ENCODE results near the gene PLSCR5.

PLSCR5 gene

DNA sequence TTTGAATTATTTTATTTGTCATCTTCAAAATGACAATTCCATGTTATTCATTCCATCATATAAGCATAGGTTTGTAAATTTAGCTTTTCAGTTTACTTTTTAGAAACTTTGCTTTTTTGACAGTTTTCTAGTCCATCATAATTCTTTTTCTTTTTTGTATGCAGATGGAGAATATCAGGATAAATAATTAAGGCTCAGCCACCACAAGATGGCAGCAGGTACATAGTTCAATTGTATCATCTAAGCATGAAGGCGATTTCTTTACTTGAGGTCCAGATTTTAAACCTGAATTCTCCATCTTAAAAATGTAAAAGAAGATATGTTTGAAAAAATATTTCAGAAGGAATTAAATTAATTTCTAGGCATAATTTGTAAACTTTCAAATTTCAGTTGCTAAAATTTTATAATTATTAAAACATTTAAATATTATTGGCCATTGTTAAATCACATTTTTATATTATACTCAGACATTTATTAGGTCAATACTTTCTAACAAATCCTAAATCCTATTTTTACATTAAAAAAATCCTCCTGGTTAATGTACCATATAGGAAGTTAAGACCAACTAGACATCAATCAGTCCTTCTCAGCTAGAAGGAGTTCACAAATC is 15.1 kb downstream of the PLSCR5 start:
- peak; percentile 40 for DNase-seq

GRCh38 chr3:146585156-146585555 is 20.0 kb downstream of the PLSCR5 start:
- Histone ChIP-seq H3K36me3 (ENCODE audit: insufficient read depth, low read length) (no peaks in the 10 kb centered on the region), H3K4me2 (ENCODE audit: insufficient read depth, low read length) (no peak overlapping the region), H3K27me3 (ENCODE audit: insufficient read depth, low read length, poor library complexity) (no peaks in the 10 kb centered on the region), H4K20me1 (ENCODE audit: insufficient read depth, low read length) (no peaks in the 10 kb centered on the region), H3K4me3 (ENCODE audit: low read depth in 1 of 2, low read length in 2 of 2) (no peak overlapping the region), H3K4me1 (ENCODE audit: insufficient read depth, low read length) (no peaks in the 10 kb centered on the region), H3K27ac (ENCODE audit: low read length) (no peak overlapping the region), H3K9ac (ENCODE audit: low read depth, low read length) (no peak overlapping the region), H2AFZ (ENCODE audit: low read depth, low read length) (no peak overlapping the region), H3K9me3 (ENCODE audit: insufficient read depth, low read length, severe bottlenecking) (no peaks in the 10 kb centered on the region), H3K79me2 (ENCODE audit: insufficient read depth, low read length) (no peaks in the 10 kb centered on the region)
- ATAC-seq (ENCODE audit: insufficient read depth, low read depth) (no peak), DNase-seq (no peak)
- TF ChIP-seq, protein P1, sequence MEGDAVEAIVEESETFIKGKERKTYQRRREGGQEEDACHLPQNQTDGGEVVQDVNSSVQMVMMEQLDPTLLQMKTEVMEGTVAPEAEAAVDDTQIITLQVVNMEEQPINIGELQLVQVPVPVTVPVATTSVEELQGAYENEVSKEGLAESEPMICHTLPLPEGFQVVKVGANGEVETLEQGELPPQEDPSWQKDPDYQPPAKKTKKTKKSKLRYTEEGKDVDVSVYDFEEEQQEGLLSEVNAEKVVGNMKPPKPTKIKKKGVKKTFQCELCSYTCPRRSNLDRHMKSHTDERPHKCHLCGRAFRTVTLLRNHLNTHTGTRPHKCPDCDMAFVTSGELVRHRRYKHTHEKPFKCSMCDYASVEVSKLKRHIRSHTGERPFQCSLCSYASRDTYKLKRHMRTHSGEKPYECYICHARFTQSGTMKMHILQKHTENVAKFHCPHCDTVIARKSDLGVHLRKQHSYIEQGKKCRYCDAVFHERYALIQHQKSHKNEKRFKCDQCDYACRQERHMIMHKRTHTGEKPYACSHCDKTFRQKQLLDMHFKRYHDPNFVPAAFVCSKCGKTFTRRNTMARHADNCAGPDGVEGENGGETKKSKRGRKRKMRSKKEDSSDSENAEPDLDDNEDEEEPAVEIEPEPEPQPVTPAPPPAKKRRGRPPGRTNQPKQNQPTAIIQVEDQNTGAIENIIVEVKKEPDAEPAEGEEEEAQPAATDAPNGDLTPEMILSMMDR (IDR thresholded peaks at IDR 0.05; ENCODE audit: borderline replicate concordance, extremely low read depth, low read length, poor library complexity, severe bottlenecking) = no peak
- no peak for TF ChIP-seq EZH2 (IDR thresholded peaks at IDR 0.05; ENCODE audit: borderline replicate concordance, low read depth, low read length, severe bottlenecking)

More for the DNA sequence above, 15.1 kb downstream of the PLSCR5 start:
- H3K27me3 ChIP-seq (ENCODE audit: insufficient read depth, low read length, poor library complexity) = no peaks in the 10 kb centered on the region
- peak; percentile 64 for ATAC-seq (ENCODE audit: insufficient read depth, low read depth)
- TF ChIP-seq EZH2 (IDR thresholded peaks at IDR 0.05; ENCODE audit: borderline replicate concordance, low read depth, low read length, severe bottlenecking) = no peak
- TF ChIP-seq, protein P1 (IDR thresholded peaks at IDR 0.05; ENCODE audit: borderline replicate concordance, extremely low read depth, low read length, poor library complexity, severe bottlenecking) = peak; percentile 66
- H3K79me2 ChIP-seq (ENCODE audit: insufficient read depth, low read length) = no peaks in the 10 kb centered on the region
- H3K4me3 ChIP-seq (ENCODE audit: low read depth in 1 of 2, low read length in 2 of 2) = no peak overlapping the region
- H3K36me3 ChIP-seq (ENCODE audit: insufficient read depth, low read length) = no peaks in the 10 kb centered on the region
- H3K4me2 ChIP-seq (ENCODE audit: insufficient read depth, low read length) = no peak overlapping the region
- no peaks in the 10 kb centered on the region for H3K4me1 ChIP-seq (ENCODE audit: insufficient read depth, low read length)
- H4K20me1 ChIP-seq (ENCODE audit: insufficient read depth, low read length) = no peaks in the 10 kb centered on the region
- H3K9me3 ChIP-seq (ENCODE audit: insufficient read depth, low read length, severe bottlenecking) = no peaks in the 10 kb centered on the region
- no peak overlapping the region for H2AFZ ChIP-seq (ENCODE audit: low read depth, low read length)
- no peak overlapping the region for H3K9ac ChIP-seq (ENCODE audit: low read depth, low read length)
- H3K27ac ChIP-seq (ENCODE audit: low read length) = no peak overlapping the region

- ATAC-seq (ENCODE audit: insufficient read depth, low read depth) (no peak), DNase-seq (no peak)
- Histone ChIP-seq H3K27ac (ENCODE audit: low read length) (no peak overlapping the region), H4K20me1 (ENCODE audit: insufficient read depth, low read length) (no peaks in the 10 kb centered on the region), H3K4me3 (ENCODE audit: low read depth in 1 of 2, low read length in 2 of 2) (no peak overlapping the region), H3K9me3 (ENCODE audit: insufficient read depth, low read length, severe bottlenecking) (no peaks in the 10 kb centered on the region), H3K36me3 (ENCODE audit: insufficient read depth, low read length) (no peaks in the 10 kb centered on the region), H2AFZ (ENCODE audit: low read depth, low read length) (no peak overlapping the region), H3K27me3 (ENCODE audit: insufficient read depth, low read length, poor library complexity) (no peaks in the 10 kb centered on the region), H3K4me1 (ENCODE audit: insufficient read depth, low read length) (no peaks in the 10 kb centered on the region), H3K4me2 (ENCODE audit: insufficient read depth, low read length) (no peak overlapping the region), H3K9ac (ENCODE audit: low read depth, low read length) (no peak overlapping the region), H3K79me2 (ENCODE audit: insufficient read depth, low read length) (no peaks in the 10 kb centered on the region)
- no peak for TF ChIP-seq EZH2 (IDR thresholded peaks at IDR 0.05; ENCODE audit: borderline replicate concordance, low read depth, low read length, severe bottlenecking)
- TF ChIP-seq, protein P1 (IDR thresholded peaks at IDR 0.05; ENCODE audit: borderline replicate concordance, extremely low read depth, low read length, poor library complexity, severe bottlenecking) = no peak
Measured at GRCh38 chr3:146581951-146582467, 23.1 kb downstream of the PLSCR5 start.

All from DND-41 (cell line).